Retina (tissue), 1 donor: ENCODE results near the gene YBX3.
"Not testable (repeated sequence)": the region's sequence is repeated elsewhere in the genome, so short reads cannot be mapped to it uniquely, and the experiment has no call there.

ENCODE experiments used
- DNase-seq: peaks from one replicate; pipeline ENCODE4 v3.0.0-alpha.2; 2016

Gene YBX3

DNA sequence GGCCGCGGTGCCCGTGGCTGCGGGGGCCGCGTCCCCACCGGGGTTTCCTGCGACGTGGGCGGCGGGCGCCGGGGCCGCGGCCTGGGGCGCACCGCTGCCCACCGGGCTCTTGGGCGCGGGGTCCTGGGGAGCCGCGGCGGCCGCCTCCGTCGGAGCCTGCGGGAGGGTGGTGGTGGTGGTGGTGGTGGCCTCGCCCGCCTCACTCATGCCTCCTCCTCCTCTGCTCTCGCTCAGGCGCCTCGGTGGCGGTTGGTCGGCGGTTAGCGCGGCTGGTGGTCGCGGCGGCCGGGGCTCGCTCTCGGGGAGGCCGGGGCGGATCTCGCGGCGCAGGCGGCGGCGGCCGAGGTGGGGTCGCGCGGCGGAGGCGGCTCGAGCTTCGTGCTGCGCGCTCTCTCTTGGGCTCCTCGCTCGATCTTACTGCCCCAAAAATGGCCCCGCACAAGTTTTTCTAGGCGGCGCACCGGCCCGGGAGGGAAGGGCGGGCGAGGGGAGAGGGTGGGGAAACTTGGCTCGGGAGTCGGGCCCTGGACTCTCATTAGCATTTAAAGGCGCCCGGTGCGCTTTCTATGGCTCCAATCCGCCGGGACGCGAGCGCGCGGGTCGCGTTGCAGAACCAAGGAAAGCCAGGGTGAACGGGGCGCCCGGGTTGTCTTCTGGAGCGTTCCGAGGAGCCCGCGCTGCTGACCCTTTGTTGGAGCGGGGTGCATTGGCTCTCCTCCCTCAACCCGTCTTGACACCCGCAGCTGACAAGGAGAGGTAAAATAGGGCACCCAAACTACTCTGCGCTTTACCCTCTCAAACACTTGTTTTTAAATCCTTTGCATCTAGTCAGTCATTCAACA lies at the start of gene YBX3:
YBX3 (minus strand) TSS at position 419 of the 842 bp plus-strand sequence; CDS start at position 207, 212 bp downstream.
- peak; percentile 85 for DNase-seq

DNA sequence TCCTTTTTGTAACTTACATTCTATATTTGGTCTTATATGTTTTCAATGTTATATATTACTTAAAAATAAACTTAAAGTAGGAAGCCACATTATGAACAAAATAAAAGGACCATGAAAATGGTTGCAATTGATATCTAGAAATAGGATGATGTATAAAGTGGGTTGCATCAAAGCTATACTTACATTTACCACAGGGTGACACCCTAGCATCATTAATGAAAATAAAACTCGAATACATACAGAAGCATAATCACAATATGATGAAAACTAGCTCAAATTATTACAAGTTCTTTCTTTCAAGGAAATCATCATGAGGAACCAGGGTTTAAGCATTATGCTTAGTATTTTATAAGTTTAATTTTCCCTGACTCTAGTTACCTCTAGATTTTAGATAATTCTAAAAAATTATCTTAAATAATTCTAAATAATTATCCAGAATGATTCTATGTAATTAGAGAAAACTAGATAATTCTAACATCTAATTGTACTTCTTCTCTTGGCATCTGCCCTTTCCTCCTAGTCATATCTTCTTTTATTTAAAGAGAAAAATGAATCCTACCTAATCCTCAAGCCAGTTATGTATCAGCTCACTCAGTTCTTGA lies 48.1 kb upstream of the YBX3 start:
- DNase-seq = no peak

DNA sequence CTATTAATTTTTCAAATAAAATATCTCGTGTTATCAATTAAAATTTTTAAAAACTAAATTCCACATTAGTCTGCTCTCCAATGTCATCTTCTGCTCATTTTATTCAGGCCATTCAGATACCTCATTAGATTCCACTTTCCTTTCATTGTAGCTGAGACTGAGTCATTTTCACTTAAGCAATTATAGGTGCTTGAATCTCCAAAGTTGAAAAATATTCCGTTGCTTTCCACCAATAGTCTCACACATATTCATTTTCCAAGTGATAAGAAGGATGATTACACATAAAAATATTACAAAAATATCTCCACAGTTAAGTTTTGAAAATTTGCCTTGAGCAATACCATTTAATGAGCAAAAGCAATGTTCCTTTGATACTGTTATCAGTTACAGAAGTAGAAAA lies 36.5 kb upstream of the YBX3 start:
- no peak for DNase-seq

DNA sequence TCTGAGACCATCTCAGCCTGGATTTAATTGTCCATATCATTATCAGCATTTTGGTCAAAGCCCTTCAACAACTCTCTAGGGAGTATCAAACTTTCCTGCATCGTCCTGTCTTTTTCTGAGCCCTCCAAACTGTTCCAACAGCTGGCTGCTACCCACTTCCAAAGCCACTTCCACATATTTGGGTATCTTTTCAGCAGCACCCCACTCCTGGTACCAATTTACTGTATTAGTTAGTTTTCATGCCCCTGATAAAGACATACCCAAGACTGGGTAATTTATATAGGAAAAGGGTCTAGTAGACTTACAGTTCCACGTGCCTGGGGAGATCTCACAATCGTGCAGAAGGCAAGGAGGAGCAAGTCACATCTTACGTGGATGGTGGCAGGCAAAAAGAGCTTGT lies 33.1 kb upstream of the YBX3 start:
- DNase-seq = no peak

DNA sequence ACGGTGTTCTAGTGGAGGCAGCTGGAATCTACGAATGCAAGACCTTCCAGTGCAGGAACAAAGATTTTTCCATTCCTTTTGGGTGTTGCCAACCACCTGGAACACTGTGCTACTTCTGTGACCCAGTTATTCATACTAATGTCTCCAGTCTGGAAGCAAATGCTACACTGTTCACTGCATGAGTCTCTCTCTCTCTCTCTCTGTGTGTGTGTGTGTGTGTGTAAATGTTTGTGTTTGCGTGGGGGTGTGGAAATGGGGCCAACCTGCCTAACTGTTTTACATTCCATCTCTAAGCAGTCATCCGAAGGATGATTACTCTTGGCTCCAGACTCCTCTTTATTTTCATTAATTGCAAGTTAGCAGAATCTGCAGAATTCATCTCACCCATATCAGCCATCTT lies 29.9 kb upstream of the YBX3 start:
- DNase-seq = no peak

DNA sequence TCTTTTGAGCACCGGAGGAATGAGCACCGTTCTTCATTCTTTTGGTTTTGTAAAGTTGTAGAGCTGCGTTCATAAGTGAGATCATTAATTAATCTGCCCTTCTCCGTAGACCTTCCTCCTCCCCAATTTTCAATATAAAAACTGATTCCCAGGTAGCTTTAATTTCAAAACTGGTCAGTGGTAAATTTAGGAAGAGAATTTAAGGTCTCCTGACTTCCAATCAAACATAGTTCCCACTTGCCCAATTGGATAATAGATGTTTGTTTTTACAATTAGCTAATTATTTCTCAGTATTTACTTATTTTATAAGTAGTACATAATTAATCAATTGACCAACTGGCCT lies 27.2 kb upstream of the YBX3 start:
- DNase-seq = no peak

DNA sequence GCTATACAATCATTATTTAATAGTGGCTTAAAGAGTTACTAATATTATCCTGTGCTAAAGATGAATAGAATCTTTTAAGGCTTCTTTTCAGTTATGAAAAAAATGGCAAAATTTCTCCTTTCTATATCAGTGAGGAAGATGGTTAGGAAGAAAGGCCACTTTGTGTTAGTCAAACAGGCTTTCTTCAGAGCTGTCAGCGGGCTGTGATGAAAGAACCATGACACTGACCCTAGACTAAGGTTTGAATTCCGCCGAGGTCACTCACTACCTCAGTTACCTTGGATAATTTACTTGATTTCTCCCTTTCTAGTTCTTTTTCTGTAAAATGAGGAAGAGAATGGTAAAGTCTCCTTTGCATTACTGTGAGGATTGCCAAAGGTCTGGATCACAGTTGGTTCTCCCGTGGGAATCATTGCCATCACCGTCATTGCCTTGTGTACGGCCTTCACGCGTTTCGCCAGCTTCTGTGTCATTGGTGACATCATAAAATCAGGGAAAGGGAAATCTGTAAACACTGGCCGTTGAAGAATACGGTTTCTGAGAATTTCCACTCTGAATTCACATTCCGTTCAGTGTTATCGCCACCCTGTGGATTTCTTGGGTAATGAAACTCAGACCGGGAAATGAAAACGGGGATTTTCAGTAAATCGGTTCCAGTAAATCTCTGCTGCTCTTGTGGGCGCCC lies 26.7 kb upstream of the YBX3 start:
- DNase-seq = peak; percentile 85

DNA sequence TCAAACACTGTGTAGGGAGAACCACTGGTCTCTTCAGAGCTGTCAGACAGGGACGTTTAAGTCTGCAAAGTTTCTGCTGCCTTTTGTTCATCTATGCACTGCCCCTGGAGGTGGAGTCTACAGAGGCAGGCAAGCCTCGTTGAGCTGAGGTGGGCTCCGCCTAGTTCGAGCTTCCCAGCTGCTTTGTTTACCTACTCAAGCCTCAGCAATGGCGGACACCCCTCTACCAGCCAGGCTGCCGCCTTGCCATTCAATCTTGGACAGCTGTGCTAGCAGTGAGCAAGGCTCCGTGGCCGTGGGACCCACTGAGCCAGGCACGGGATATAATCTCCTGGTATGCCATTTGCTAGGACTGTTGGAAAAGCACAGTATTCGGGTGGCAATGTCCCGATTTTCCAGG lies 24.6 kb upstream of the YBX3 start:
- no peak for DNase-seq

DNA sequence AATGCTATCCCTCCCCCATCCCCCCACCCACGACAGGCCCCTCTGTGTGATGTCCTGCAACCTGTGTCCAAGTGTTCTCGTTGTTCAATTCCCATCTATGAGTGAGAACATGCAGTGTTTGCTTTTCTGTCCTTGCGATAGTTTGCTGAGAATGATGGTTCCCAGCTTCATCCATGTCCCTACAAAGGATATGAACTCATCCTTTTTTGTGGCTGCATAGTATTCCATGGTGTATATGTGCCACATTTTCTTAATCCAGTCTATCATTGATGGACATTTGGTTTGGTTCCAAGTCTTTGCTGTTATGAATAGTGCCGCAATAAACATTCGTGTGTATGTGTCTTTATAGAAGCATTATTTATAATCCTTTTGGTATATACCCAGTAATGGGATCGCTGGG lies 20.3 kb upstream of the YBX3 start:
- not testable (repeated sequence) for DNase-seq

DNA sequence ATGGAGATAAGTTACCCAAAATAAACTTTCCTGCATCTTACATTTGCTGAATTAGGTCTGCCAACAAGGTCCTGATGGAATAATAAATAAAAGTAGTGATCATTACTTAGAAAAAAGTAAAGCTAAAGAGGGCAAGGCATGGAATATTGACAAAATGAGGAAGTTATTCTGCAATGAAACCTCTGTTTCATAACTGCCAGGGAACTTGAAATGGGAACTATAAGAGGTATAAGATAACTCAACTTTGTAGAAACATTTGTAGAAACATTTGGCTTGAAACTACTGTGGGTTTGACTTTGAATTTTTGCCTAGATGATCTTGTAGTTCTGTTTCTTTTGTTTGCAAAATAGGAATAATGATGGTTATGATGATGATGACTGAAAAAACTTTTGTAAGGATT lies 18.7 kb upstream of the YBX3 start:
- DNase-seq = no peak

DNA sequence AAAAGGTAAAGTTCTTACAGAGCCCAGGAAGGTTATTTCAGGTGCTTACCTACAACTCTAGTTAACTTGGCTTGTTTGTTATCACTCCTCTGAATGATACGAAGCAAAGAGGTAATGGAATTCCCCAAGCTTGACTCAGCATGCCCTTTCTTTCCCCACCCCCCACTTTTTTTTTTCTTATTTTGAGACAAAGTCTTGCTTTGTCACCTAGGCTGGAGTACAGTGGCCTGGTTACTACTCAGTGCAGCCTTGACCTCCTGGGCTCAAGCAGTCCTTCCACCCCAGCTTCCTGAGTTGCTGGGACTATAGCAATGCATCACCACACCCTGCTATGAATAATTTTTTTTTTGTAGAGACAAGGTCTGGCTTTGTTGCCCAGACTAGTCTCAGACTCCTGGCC lies 17.1 kb upstream of the YBX3 start:
- no peak for DNase-seq

DNA sequence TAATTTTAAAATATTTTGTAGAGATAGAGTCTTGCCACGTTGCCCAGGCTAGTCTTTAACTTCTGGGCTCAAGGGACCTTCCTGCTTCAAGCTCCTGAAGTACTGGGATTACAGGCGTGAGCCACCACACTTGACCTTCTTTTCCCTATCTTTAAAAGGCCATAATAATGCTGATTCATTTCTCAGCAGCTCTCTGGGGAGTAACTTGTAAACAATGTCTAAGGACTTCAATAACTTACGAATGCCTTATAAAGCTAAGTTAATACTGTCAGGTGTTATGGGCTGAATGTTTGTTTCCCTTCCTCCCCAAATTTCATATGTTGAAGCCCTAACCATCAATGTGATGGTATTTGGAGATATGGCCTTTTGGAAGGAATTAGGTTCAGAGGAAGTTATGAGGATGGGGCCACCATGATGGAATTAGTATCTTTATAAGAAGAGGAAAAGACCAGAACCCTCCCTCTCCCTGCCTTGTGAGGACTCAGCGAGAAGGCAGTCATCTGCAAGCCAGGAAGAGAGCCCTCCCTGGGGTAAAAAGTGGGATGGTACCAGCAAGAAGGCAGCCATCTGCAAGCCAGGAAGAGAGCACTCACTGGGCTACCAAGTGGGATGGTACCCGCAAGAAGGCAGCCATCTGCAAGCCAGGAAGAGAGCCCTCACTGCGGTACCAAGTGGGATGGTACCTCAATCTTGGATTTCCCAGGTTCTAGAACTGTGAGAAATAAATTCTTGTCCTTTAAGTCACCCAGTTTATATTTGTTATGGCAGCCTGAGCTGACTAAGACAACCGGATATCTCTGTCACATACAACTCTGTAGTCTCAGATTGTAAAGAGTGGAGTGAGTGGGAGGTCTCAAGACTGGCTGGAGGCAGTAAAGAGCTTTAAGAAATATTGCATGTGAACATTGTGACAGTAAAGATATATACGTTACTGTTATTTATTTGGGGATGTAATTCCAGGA lies 16.3 kb upstream of the YBX3 start:
- no peak for DNase-seq

DNA sequence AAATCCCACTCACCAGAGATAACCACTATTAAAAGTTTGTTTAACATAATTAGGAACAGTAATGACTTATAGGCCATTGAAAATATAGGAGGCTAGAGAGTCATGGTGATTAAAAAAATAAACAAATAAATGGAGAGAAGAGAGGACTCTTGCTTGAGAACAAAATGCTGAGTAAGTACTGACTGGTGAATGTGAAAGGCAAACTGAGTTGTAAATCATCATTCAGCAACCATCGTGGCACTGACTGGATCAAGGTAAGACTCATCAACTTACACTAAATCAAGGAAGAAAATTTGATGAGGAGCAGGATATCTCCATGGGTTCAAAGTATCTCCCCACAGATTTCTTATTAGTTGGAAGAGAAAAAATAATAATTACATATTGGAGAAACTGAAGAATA lies 14.1 kb upstream of the YBX3 start:
- no peak for DNase-seq

DNA sequence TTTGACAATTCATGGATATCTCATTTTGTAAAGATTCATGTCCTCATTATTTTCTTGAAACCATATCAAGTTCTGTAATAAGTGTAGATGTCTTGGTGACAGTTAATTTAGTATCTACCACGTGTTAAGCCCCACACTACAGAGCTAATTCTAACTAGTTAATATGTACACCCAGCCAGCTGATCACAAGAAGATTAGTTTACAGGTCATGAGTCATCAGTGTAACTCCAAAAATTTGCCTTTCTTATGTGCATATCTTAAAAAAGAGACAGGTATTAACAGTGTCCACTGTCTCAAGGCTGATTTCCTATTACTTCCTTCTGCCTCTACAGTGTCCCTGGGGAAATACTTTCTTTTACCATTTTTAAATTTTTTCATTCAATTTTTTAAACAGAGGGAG lies 13.3 kb upstream of the YBX3 start:
- no peak for DNase-seq

DNA sequence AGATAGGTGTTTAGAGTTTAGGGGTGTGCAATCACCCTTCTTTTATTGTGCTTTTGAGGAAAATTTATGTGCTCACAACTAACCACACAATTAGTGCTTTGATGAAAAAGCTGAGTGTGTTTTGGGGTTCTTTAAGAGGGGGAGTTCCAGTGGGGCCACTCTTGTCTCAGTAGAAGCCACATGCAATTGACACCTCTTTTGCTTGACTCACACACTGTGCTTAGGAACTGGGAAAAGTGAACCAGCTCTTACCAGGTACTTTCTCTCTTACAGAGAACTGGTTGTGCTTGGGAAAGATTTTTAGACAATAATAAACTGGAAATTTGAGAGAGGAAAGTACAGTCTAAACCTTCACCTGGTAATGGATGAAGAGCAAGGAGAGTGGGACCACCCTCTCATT lies 12.3 kb upstream of the YBX3 start:
- DNase-seq = no peak

DNA sequence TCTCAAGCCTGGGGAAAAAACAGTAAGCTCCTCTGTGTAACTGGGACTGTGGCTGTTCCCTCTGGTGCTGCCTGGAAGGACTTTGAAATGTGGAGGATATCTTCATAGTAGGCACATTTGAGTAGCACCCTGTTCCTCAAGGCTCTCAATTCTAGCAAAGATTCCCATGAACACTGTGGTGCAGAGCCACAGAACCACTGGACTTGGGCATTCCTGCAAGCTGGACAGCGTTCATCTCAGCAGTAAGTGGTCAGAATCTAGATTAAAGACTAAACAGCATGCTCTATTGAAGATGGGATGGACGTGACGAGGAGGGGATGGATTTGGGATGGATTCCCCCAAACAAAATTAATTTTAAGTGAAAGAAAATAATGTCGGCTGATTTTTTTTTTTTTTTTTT lies 9.4 kb upstream of the YBX3 start:
- DNase-seq = no peak

DNA sequence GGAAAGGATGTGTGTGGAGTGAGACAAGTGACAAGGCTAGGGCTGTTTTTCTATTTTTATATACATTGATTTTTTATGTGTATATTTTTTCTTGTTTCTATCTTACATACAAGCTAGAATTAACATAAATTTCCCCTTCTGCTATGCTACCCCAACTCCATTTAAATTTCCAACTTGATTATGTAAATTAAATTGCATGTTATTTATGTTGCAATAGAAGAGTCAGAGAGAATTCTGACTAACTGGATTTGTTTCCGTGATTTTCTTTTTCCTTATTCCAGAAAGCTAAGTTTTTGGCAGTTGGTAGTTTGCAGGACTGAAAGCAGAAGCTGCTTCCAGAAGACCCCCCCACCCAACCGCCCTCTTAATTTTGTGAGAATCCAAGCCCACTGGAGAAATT lies 8.9 kb upstream of the YBX3 start:
- DNase-seq = no peak

DNA sequence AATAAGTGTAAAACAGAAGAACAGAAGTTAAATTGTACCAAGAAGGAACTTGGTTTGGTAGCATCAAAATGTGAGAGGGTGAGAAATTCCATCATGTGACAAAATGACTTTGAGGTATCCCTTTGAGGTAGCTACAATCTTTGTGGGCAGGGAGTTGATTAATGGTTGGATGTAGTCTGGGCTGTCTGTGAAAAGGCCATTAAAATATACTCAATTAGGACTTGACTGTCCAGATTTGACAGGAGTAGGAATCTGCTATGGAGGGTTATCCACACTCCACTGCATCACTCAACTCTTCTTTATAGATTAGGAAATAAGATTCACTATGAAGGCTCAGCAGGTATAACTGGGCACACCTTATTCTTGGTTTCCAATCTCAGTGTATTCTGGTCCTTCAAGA lies 7.4 kb upstream of the YBX3 start:
- DNase-seq = no peak

DNA sequence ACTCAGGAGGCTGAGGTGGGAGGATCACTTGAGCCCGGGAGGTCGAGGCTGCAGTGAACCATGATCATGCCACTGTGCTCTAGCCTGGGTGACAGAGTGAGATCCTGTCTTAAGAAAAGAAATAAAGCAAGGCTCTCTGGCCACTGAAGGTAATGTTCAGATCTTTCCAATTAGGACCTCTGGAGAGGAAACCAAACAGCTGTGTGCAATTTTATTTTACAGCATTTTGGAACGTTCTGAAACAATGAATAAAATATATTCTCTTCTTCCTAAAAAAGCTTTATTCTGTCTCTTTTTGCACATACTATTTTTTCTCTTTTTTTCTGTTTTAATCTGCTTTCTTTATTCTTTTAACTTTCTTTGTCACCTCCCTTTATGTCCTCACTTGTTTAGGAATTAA lies 5.0 kb upstream of the YBX3 start:
- no peak for DNase-seq

DNA sequence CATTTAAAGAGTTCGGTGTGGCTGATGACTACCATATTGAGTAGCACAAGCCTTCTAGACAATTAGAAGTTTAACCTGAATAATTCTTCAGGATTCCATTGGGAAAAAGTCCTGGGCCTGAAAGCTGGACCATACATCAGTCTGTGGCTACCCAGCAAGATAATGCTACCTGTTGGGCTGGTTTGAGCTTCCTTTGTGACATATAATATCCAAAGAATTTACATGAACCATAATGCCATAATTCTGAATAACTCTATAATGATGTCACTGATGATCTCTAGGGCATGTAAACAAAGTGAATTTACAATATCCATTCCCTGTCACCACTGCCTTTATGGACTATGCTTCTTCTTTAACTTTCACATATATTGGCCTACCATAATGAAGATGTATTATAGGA lies 3.8 kb upstream of the YBX3 start:
- no peak for DNase-seq

DNA sequence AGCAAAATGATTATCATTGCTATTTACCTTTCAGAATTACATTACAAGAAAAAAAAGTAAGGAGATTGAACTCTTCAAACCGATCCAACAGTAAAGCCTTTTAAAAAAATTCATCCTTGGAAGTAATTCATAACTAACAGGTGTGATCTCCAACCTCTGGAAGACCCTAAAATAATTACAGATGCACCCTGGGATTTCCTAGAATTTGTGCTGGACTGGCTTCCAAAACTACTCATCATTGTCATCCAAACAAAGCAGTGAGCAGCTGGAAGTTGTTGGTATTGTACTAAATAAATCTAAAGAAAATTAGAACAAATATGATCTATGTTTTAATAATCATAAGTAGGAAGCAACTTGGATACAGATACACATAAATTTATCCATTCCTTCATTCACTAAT lies 1.9 kb upstream of the YBX3 start:
- no peak for DNase-seq

DNA sequence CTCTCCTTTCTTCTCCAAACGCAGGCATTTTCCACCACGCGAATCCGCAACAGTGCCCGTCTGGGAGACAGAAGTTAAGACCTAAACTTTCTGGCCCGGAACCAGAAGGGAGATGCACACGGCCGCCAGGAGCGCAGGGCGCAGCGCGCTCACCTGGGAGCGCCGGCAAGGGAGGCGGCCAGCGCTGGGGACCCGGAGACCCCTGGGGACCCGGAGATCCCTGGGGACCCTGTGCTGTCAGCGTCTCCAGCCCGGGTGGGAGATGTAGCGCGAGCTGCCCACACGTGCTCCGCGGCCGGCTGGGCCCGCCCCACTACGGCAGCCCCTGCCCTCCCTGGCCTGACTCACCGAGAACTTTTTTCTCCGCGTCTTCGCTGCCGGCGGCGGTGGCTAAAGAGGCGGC lies 620 bp downstream of the YBX3 start:
- DNase-seq = peak; percentile 81
